HG03060 (cell line): Measurements from ENCODE around the gene STYX.

Experiments
- ATAC-seq: cut with Tn5 transposase; IDR thresholded peaks from one replicate; pipeline ENCODE4 v1.9.1; 2021; ENCODE audit warnings: low read depth, moderate number of reproducible peaks; ENCODE audit not compliant: unreplicated experiment

Gene STYX

GRCh38 chr14:52729925-52730708 lies at the start of gene STYX:
STYX (plus strand) TSS chr14:52730166; CDS start chr14:52730475, 309 bp downstream.
- peak; percentile 19 for ATAC-seq

DNA sequence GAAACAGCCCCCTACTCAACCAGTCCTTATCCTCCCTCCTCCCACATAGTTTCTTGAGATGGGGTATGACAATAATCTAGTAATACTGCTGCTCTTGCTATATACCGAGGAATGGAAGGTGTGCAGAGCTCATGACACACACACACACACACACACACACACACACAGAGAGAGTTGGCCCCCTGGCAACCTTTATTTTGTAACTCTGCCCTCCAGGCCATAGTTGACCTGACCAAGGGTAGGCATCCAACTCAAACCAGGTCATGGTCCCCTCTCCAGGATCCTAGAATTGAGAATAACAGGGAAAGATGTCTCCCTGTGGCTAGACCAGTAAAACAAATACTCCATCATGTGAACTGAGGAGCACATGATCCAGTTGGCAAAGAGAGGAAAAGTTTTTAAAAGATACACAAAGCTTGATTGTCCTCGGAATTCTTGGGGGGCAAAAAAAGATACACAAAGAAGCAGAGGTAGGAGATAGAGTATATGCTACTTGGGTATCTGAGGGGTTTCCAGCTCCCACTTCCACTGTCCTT lies 45.9 kb upstream of the STYX start:
- no peak for ATAC-seq

GRCh38 chr14:52686176-52686575 lies 43.8 kb upstream of the STYX start:
- no peak for ATAC-seq

DNA sequence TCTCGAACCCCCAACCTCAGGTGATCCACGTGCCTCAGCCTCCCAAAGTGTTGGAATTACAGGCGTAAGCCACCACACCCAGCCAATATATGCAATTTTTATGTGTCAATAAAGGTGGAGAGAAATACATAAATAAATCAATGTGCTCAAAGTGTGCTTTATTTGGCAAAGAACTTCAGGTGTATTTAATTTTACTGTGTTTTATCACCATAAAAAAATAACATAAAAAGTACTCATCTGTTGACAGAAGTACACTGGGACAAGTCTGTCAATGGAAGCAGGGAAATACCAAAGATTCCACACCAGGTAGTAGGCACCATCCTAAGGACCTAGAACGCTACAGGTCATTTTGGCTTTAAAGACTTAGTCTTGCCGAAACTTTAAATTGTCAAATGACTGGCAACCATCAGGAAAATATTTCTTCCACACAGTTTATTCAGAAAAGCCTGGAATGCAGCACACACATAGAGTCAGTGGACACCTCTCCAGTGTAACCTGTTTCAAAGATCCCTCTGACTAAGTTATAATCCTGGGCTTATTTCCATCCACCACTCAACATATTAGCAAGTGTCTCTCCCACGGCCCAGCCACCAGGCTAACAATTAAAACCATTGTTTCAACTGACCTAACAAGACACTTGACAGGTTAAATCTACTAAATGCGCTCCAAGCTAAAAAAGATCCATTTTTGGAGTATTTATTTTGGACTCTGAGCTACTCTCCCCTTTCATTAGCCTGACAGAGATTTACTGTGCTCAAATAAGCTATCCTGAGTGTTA lies 38.8 kb upstream of the STYX start:
- ATAC-seq, result no peak

- ATAC-seq, result no peak
Measured at GRCh38 chr14:52692248-52692962, 37.6 kb upstream of the STYX start.

- no peak for ATAC-seq
Measured at GRCh38 chr14:52693036-52693435, 36.9 kb upstream of the STYX start.

- ATAC-seq, result no peak
Measured at GRCh38 chr14:52693532-52693931, 36.4 kb upstream of the STYX start.

DNA sequence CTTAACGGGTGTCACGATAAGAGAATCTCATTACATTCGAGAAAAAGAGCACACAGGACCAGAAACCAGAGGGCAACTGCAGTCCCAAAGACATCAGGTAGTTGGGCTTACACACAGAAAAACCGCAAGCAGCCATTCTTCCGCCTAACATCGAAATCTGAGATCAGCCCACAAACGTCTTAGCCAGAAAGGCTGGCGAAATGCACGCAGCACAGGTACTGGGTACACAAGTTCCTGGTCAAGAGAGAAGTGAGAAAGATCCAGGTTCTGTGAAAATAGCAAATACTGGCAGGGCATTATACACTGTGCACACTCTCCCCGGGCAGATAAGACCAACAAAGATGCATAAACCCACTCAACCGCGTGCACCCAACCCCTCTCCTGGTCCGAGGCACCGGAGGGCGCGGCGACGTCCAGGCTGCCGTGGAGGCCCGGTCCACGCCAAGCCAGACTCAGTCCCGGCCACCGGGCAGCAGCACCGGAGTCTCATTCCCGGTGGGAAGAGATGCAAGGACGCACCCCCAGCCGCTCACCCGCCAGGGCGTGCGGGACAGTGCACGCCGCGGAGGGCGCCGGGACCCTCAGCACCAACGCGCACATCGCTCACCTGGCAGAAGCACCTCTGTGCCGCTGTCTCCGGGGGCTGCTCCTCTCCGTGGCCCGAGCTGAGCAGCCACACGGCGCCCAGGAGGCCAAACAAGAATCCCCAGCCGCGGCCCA lies 35.0 kb upstream of the STYX start:
- peak; percentile 39 for ATAC-seq

DNA sequence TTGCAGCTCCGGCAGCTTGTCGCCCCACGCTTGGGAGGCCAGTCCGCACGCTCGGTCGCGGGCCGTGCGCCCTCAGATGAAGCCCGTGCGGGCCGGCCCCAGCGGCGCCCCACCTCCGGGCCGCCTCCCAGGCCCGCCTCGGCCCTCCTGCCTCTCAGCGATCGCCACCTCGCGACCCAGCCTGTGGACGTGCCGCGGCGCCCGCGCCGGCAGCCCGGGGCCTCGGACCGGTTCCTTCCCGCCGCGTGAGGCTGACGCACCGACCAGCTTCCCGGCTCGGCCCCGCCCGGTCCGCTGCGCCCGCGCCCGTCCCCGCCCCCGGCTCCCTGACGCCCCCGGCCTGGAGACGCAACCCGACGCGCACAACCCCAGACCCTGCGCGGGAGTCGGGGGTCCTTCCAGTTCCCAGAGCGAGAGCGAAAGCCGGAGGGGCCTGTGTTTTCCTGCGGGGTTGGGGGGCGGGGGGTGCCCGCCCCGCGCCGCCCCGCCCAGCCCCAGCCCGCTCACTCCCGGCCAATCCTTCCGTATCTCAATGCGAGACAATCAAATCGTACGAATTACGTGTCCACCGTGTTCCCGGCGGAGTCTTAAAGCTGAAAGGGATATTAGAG lies 34.4 kb upstream of the STYX start, which contains the start of gene ERO1A:
TSS of gene ERO1A (minus strand) at position 78 of the 611 bp plus-strand sequence. CDS start at position 1, 77 bp downstream.
- peak; percentile 30 for ATAC-seq

- ATAC-seq, result no peak
Measured at GRCh38 chr14:52700701-52701172, 29.2 kb upstream of the STYX start.

DNA sequence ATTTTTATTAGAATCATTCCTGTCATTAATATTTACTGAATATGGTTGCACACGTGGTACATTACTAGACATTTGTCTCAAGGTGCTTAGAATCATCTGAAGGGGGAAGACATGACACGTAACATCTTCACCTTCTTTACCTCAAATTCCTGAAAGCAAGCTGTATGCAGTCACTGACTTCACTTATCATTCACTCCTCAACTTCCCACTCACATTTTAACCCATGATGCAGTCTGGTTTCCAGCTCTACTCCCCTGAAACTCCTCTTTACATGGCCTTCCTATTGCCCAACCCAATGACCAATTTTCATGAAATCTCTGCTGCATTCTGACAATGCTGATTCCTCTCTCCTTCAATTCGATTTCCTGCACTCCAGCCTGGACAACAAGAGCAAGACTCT lies 28.7 kb upstream of the STYX start:
- no peak for ATAC-seq

- no peak for ATAC-seq
Measured at GRCh38 chr14:52703225-52703624, 26.7 kb upstream of the STYX start.

DNA sequence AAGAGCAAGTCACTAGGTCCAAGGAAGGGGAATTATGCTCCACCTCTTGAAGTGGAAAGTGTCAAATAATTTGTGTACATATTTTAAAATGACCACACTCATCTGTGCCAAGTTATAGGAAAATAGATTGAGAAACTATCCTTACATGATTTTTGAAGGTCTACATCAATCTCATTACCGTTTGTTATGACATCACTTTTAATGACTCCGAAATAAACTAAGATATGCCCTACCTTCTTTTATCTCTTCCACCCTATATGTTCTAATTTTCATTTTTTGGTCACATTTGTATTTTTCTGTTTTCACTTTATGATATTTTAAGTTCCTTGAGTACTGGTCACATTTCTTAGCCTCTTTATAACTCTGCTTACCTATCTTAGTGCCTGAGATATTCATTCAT lies 26.3 kb upstream of the STYX start:
- no peak for ATAC-seq

DNA sequence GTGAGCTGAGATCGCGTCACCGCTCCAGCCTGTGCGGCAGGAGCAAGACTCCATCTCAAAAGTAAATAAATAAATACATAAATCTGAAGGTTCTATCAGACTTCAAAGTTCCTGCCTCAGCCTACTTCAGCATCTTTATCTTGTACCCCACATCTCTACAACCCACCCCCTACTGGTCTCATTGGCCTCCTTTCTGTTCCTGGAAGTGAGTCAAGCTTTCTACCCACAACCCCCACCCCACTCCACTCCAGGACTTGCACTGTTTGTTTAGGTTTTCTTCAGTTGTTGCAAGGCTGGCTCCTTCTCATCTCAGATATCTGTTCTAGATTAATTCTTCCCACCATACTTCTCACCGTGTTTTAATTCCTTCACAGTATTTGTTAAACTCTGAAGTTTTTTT lies 23.7 kb upstream of the STYX start:
- no peak for ATAC-seq

DNA sequence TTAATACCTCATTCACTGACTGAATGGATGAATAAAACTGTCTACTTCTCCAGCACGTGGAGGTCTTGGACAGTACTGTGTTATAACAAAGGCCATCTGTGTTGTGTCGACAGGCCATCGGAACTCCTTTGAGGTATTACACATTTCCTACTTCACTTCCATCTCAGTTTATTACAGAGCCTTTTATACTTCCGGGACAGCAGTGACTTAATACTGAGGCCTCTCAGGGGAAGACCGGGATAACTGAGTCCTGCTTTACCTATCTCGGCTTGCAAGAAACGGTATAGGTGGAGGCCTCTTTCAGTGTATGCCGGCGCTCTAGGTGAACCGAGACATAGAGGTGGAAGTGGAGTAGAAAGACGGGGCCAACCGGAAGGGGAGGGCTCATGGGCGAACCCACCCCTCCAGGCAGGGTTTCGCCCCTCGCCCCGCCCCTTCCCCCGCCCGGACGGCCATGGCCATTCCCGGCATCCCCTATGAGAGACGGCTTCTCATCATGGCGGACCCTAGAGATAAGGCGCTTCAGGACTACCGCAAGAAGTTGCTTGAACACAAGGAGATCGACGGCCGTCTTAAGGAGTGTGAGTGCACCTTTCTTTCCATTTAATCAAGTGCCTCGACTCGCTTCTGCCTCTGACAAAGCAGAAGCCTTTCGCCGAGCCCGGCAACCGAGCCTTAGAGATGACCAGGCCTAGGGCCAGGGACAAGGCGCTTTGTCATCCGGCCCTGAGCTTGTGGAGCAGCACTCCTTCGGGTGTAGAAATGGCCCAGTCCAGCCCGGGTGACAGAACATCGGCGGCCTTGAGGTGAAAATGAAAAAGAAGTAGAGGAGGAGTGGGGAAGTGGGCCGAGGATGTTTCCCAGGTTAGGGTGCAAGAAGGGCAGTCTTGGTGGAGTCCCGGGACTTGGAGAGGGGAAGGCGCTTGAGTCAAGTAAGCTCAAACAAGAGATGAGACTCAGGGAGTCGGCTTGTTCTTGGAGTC lies 23.0 kb upstream of the STYX start, which contains the start of gene PSMC6:
TSS of gene PSMC6 (plus strand) at position 477 of the 983 bp plus-strand sequence. CDS start at position 497, 20 bp downstream.
- peak; percentile 88 for ATAC-seq

GRCh38 chr14:52711666-52712065 lies 18.3 kb upstream of the STYX start:
- no peak for ATAC-seq

- no peak for ATAC-seq
Measured at GRCh38 chr14:52716155-52716554, 13.8 kb upstream of the STYX start.
